ENCODE data around the gene AKAP13.

AKAP13 gene

GRCh38 chr15:85534031-85534430 is 153.6 kb downstream of the AKAP13 start:
- no peak for TF ChIP-seq REST (IDR thresholded peaks at IDR 0.05; ENCODE audit: low read depth)
- TF ChIP-seq CEBPB (IDR thresholded peaks at IDR 0.05) = no peak
- no peak for TF ChIP-seq TEAD4 (IDR thresholded peaks at IDR 0.05)
- no peak for TF ChIP-seq TCF12 (IDR thresholded peaks at IDR 0.05; ENCODE audit: low read depth)
- no peak for TF ChIP-seq FOXM1 (IDR thresholded peaks at IDR 0.05; ENCODE audit: borderline replicate concordance, low read depth)
- no peak for TF ChIP-seq TAF1 (IDR thresholded peaks at IDR 0.05; ENCODE audit: low read depth)
- no peak for TF ChIP-seq EGR1 (IDR thresholded peaks at IDR 0.05)
- TF ChIP-seq USF1 (IDR thresholded peaks at IDR 0.05) = no peak
- no peak for TF ChIP-seq MAX (IDR thresholded peaks at IDR 0.05)
- no peak for TF ChIP-seq EP300 (IDR thresholded peaks at IDR 0.05; ENCODE audit: borderline replicate concordance)
- TF ChIP-seq CREB1 (IDR thresholded peaks at IDR 0.05; ENCODE audit: low read depth) = no peak
- no peak for TF ChIP-seq YY1 (IDR thresholded peaks at IDR 0.05; ENCODE audit: low read depth)
- TF ChIP-seq RAD21 (IDR thresholded peaks at IDR 0.05; ENCODE audit: low read depth) = no peak
- TF ChIP-seq ZBTB7A (IDR thresholded peaks at IDR 0.05; ENCODE audit: low read depth) = no peak
- TF ChIP-seq NFIC (IDR thresholded peaks at IDR 0.05) = no peak

GRCh38 chr15:85536341-85536740 is 155.9 kb downstream of the AKAP13 start:
- TF ChIP-seq TEAD4 (IDR thresholded peaks at IDR 0.05) (no peak), CREB1 (IDR thresholded peaks at IDR 0.05; ENCODE audit: low read depth) (no peak), EGR1 (IDR thresholded peaks at IDR 0.05) (no peak), CEBPB (IDR thresholded peaks at IDR 0.05) (no peak), MAX (IDR thresholded peaks at IDR 0.05) (no peak), TCF12 (IDR thresholded peaks at IDR 0.05; ENCODE audit: low read depth) (no peak), TAF1 (IDR thresholded peaks at IDR 0.05; ENCODE audit: low read depth) (no peak)

GRCh38 chr15:85539491-85539890 is 159.1 kb downstream of the AKAP13 start:
- TF ChIP-seq TAF1 (IDR thresholded peaks at IDR 0.05; ENCODE audit: low read depth) (no peak), REST (IDR thresholded peaks at IDR 0.05; ENCODE audit: low read depth) (no peak), RAD21 (IDR thresholded peaks at IDR 0.05; ENCODE audit: low read depth) (no peak), ZBTB7A (IDR thresholded peaks at IDR 0.05; ENCODE audit: low read depth) (no peak), TCF12 (IDR thresholded peaks at IDR 0.05; ENCODE audit: low read depth) (no peak), FOXM1 (IDR thresholded peaks at IDR 0.05; ENCODE audit: borderline replicate concordance, low read depth) (no peak), YY1 (IDR thresholded peaks at IDR 0.05; ENCODE audit: low read depth) (no peak), CEBPB (IDR thresholded peaks at IDR 0.05) (no peak), USF1 (IDR thresholded peaks at IDR 0.05) (no peak), EGR1 (IDR thresholded peaks at IDR 0.05) (no peak)

- TF ChIP-seq TEAD4 (IDR thresholded peaks at IDR 0.05) (no peak), FOXM1 (IDR thresholded peaks at IDR 0.05; ENCODE audit: borderline replicate concordance, low read depth) (no peak), EGR1 (IDR thresholded peaks at IDR 0.05) (no peak), ZBTB7A (IDR thresholded peaks at IDR 0.05; ENCODE audit: low read depth) (no peak), TAF1 (IDR thresholded peaks at IDR 0.05; ENCODE audit: low read depth) (no peak), RAD21 (IDR thresholded peaks at IDR 0.05; ENCODE audit: low read depth) (no peak), USF1 (IDR thresholded peaks at IDR 0.05) (no peak), MAX (IDR thresholded peaks at IDR 0.05) (no peak), CREB1 (IDR thresholded peaks at IDR 0.05; ENCODE audit: low read depth) (no peak), YY1 (IDR thresholded peaks at IDR 0.05; ENCODE audit: low read depth) (no peak), TCF12 (IDR thresholded peaks at IDR 0.05; ENCODE audit: low read depth) (no peak), REST (IDR thresholded peaks at IDR 0.05; ENCODE audit: low read depth) (no peak), CEBPB (IDR thresholded peaks at IDR 0.05) (no peak), NFIC (IDR thresholded peaks at IDR 0.05) (no peak), EP300 (IDR thresholded peaks at IDR 0.05; ENCODE audit: borderline replicate concordance) (no peak)
Measured at GRCh38 chr15:85540085-85540797, 159.8 kb downstream of the AKAP13 start.
